GM12865 (cell line): ENCODE data around the gene IL1RAPL1.

Source experiments
- DNase-seq: peaks from one replicate; pipeline ENCODE4 v3.0.0; 2010; ENCODE audit warnings: low read depth
- H3K4me3 ChIP-seq: 2 replicates; pipeline ENCODE4 v1.5.1; 2011; ENCODE audit warnings: mild to moderate bottlenecking, low read depth, low read length, control low read depth
- TF ChIP-seq, protein P1 (sequence below): IDR thresholded peaks from 2 replicates; pipeline ENCODE4 v1.5.1; 2011; ENCODE audit warnings: low read length, control low read depth, low read depth, inconsistent platforms; ENCODE audit not compliant: insufficient read depth; ENCODE audit errors: missing control alignments

IL1RAPL1 gene

DNA sequence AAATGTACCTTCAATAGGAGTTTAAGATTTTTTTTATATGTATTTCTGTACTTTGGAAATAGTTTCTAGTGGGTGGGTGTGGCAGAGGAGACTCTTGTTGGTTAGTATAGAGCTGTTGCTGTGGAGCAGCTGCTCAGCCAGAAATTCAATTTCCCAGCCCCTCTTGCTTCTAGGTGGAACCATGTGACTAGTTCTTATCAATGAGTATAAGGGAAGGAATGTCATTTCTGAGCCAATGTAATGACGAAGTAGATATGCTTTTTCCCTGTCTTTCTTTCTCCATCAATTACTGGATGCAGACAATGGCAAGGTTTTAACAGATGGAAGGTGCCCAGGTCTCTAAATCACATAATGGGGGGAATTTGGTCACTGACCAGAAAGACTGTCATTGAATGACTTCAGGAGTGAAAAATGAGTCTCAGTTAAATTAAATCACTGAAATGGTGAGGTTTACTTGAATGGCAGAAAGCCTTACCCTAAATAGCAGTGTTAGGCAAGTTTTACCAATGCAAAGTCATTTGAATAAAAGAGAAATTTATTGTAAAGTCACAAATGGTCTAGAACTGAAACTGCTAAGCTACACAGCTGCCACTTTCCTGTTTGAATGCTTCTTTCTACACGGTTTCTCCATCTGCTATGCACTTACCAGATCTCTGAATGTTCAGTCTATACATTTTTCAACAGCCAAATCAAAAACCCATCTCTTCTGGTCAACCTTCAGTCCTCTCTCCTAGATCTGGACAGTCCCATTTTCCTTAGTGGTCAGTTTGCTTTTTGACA, 832.7 kb downstream of the IL1RAPL1 start:
- no peak overlapping the region for H3K4me3 ChIP-seq
- TF ChIP-seq, protein P1, sequence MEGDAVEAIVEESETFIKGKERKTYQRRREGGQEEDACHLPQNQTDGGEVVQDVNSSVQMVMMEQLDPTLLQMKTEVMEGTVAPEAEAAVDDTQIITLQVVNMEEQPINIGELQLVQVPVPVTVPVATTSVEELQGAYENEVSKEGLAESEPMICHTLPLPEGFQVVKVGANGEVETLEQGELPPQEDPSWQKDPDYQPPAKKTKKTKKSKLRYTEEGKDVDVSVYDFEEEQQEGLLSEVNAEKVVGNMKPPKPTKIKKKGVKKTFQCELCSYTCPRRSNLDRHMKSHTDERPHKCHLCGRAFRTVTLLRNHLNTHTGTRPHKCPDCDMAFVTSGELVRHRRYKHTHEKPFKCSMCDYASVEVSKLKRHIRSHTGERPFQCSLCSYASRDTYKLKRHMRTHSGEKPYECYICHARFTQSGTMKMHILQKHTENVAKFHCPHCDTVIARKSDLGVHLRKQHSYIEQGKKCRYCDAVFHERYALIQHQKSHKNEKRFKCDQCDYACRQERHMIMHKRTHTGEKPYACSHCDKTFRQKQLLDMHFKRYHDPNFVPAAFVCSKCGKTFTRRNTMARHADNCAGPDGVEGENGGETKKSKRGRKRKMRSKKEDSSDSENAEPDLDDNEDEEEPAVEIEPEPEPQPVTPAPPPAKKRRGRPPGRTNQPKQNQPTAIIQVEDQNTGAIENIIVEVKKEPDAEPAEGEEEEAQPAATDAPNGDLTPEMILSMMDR, result no peak
- peak; percentile 4 for DNase-seq

DNA sequence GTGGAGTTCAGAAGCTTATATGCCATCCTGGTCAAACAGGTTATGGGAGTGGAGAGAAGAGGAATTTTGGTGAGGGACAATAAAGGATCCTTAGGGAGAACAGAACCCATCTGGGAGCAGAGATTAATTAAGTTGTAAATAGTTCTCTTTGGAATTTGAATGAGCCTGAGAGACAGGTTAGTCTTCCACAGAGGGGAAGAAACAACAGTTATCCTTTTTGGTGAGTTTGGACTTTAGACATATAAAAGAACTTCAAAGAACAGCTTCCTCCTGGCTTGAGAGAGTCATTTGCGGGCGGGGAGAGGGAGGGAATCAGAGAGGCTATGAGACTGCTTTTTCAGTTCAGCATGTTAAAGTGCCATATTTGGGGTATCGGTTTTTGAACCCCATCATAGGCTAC, 834.8 kb downstream of the IL1RAPL1 start:
- TF ChIP-seq, protein P1, result no peak
- H3K4me3 ChIP-seq, result no peak overlapping the region
- no peak for DNase-seq

DNA sequence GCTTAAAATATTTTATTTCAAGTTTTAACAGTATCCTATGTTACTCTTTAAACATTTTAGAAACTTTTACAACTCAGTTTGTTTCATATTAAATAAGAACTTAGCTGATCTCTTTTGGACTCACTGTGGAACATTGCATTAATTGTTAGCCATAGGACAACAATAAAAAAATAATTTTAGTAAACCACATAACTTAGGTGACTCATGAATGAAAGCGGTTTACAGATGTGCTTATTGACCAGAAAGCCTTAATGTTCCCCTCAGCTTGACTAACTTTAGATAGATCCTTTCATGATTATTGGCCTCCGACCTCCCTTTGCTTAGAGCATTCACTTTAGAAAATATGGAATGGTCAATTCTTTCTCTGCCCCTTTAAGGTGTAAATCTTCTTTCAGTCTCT, 844.6 kb downstream of the IL1RAPL1 start:
- TF ChIP-seq, protein P1, result no peak
- no peak for DNase-seq
- H3K4me3 ChIP-seq, result no peak overlapping the region

DNA sequence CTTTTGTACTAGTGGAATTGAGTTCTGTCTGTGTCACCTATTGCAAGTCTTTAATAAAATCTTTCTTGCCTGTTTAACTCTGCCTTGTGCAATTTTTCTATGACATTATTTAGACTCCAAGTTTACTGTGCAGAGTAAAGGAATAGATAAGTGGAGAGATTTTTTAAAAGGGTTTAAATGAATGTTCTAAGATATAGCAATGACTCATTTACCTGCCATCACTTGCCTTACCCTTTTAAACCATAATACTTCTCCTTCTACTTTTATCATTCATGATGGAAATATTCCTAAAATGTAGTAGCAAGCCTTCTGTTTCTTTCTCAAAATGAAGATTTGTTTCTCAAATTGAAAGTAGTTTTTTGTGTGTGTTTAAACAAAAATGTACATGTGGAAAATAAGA, 845.3 kb downstream of the IL1RAPL1 start:
- TF ChIP-seq, protein P1, result no peak
- DNase-seq, result no peak

DNA sequence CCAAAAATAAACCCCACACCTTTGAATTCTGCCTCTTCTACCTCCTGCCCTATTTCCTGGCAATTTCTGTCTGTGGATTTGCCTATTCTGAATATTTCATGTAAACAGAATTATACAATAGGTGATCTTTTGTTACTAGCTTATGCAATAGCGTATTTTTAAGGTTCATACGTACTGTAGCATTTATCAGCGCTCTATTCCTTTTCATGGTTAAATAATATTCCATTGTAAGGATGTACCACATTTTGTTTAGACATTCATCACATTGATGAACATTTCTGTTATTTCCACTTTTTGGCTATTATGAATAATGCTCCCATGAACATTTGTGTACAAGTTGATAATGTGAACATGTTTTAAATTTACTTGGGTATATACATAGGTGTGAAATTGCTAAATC, 847.7 kb downstream of the IL1RAPL1 start:
- DNase-seq, result no peak
- TF ChIP-seq, protein P1, result no peak
- H3K4me3 ChIP-seq, result no peak overlapping the region

More for the DNA sequence above, 845.3 kb downstream of the IL1RAPL1 start:
- H3K4me3 ChIP-seq, result no peak overlapping the region

DNA sequence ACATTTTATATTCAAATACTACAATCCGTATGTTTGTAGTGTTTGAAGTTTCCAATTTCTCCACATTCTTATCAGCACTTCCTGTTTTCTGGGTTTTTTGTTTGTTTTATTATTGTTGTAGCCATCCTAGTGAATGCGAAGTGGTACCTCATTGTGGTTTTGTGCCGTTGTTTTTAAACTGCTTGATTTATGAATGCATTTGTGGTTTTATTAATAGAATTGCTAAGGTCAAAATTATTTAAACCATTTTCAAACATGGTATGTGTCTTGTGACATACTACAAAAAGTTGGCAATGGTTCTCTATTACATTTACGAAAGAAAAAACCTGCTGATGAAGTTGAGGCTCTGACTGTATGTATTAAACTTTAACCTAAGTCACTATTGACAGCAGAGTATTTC, 848.1 kb downstream of the IL1RAPL1 start:
- no peak for DNase-seq
- TF ChIP-seq, protein P1, result no peak
- no peak overlapping the region for H3K4me3 ChIP-seq

DNA sequence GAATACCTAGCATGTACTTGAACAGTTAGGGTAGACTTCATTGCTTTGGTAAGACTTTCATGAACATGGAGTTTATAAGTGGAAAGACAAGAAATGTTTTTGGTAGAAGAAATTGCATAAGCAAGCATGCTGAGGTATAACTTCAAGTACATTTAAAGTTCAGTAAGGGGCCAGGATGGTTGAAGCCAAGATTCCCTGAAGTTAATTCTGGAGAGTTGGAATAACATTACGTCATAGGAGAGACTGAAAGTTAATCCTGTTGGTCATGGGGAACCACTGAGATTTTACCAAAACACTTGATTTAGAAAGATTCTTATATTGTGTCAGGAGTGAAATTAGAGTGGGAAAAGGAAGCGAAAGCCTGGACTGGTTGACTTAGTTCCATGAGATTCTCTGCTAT, 860.6 kb downstream of the IL1RAPL1 start:
- no peak for DNase-seq
- no peak overlapping the region for H3K4me3 ChIP-seq
- TF ChIP-seq, protein P1, result no peak
